Measurements from ENCODE around the gene CARD19.

The CARD19 gene

DNA sequence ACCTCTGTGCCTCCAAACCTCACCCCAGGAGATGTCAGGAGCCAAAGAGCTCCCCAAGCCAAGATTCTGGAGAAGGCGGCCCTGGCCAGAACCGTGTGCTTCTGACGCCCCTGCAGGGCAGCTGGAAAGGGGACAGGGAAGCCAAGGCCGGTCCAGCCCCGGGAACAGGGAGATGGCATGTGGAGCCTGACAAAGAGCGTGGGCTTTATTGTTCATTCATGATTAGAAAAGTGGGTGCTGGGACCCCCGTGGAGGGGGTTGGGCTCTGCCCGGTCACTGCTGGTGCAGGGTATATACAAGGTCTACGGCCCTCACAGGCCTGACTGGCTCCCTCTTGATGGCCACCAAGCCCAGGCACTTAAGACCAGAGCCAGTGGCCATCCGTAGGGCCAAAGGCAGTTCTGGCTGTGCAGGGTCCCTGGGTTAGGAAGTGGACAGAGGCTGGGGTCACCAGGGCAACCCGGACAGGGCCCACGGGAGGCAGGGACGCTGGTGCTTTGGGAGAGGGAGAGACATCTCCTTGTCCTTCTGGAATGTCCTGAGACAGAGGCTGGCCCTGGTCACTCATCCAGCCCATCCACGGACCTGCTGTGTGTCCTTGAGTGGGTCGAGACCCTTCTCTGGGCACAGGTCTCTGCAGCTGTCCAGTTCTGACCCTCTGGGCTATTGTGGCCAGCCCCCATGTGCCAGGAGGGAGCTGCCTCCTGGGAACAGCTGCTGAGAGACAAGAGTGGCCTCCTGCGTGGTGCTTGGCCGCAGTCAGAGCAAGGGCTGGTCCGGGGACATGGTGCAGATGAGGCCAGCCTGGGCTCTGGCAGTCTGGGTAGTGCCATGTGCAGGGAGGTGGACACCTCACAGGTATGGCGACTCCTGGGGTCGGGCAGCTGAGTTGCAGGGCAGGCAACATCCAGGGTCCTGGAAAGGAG, 25.6 kb downstream of the CARD19 start:
- DNase-seq, result no peak

GRCh38 chr9:93122721-93123221, 26.8 kb downstream of the CARD19 start:
- no peak for DNase-seq

- no peak for DNase-seq
These were observed 27.7 kb downstream of the CARD19 start for GRCh38 chr9:93123561-93124283.

DNA sequence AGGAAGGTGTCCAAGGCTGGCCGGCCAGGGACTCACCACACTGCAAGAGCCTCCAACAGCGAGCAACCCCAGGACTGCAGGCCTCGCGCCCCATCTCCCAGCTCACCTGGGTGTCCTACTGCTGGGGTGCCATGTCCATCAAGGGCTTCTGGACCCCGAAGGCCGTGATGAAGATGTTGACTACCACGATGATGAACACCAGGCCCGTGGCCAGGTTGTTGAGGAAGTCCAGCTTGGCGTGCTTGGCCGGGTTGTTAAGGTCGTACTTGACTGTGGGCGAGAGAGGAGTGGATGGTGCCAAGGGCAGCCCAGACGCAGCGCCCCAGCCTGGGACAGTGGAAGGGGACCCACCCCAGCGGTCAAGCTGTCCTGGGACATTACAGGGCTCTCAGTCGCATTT, 28.8 kb downstream of the CARD19 start:
- DNase-seq, result no peak

DNA sequence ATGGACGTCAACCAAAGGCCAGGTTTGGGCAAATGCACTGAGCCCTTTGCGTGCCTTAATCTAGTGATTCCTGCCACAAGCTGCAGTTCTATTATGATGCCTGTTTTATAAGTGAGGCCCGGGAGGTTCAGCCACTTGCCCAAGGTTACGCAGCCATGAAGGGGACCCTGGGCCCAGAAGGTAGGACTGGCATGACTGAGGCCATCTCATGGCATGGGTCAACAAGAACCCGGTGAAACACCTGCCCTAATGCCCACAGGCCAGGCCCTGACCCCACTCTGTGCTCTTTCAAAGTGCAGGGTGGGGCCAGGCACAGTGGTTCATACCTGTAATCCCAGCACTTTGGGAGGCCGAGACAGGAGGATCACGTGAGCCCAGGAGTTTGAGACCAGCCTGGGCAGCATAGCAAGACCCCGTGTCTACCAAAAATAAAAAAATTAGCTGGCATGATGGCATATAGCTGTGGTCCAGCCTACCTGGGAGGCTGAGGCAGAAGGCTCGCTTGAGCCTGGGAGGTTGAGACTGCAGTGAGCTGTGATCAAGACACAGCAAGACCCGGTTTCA, 29.4 kb downstream of the CARD19 start:
- no peak for DNase-seq

- DNase-seq, result peak in 2 of 4 experiments; percentile 23 to 34
These were observed 30.2 kb downstream of the CARD19 start for GRCh38 chr9:93126151-93126781.

DNA sequence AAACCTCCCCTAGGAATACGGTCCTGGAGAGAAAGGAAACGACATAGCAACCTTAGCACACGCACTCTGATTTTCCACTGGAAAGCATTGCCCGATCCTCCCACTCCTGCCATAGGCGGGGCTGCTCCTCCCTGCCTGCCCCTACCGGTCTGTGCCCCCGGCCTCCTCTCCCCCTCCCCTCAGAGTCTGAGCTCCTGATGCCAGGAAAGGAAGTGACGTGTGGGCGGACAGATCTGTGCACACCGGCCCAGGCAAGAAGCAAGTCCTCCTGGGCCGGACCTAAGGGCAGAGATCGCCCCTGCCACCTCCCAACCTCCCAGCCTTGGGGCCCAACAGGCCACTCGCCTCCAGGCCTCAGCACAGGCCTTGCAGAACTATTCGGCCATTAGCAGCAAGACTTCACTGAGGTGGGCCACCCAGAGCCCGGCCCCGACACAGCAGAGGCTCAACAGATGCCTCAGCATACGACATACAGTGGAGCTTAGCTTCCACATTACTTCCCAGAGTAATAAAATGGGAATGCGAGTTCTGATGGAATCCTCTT, 30.9 kb downstream of the CARD19 start:
- no peak for DNase-seq

DNA sequence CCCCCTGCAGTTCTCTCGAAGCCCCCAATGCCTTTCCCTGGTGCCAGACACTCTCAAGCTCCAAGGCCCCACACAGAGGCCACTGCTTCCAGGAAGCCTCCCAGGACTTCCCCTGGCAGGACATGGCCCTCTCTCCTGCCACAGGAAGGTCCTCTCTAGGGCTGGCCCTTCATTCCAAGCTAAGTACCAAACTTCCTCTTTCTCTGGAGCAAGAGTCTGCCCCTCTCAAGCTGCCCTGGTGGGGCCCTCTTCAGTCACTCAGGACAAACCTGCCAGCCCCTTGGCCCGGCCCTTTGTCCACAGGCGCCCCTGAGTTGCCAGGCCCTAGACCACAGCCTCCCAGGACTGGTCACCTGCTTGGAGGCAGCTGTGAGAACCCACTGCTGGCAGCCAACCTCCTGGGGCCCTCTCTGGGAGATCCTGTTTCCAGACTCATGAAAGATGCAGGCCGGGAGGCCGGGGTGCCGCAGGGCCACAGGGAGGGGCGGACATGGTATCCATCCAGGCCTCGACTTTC, 31.4 kb downstream of the CARD19 start:
- DNase-seq, result no peak

- DNase-seq, result no peak
These were observed 32.1 kb downstream of the CARD19 start for GRCh38 chr9:93128011-93128714.

DNA sequence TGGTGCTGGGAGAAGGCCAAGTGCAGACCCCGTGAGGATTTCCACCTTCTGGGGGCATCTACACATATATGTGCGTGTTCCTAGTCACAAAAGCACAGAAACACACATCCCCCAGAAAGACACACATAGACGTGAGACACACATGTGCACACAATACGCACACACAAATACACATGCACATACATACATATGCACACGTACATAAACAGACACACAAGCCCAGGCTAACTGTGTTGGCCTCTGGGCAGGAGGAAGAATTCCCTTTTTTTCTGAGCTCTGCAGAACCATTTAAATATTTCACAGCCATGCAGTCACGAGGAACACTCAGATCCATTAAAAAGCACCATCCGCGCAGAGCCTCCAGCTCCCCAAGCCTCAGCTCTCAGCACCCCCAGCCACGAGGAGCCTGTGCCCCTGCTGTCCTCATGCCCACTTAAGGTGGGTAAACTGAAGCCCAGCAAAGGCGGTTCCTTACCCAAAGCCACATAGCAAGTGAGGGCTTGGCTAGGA, 32.8 kb downstream of the CARD19 start:
- no peak for DNase-seq

DNA sequence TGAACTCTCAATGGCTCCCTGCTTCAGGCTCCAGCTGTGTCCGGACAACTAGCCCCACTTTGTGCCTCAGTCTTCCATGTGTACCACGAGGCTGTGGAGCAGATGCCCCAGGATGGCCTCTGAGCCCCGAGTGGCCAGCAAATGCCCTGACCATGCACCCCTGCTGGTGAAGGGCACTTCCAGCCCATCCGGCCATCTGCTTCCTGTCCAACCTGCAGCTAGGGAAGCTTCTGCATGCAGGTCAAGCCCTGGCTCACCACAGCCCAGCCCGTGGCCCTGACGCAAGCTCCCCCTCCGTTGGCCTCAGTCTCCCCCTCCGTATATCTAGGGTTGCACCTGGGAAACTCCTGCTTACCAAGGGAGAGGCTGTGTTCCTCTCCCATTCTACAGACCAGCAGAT, 33.3 kb downstream of the CARD19 start:
- DNase-seq, result no peak

- DNase-seq, result no peak
These were observed 33.9 kb downstream of the CARD19 start for GRCh38 chr9:93129691-93130500.

GRCh38 chr9:93130861-93131481, 35.0 kb downstream of the CARD19 start:
- DNase-seq, result no peak

DNA sequence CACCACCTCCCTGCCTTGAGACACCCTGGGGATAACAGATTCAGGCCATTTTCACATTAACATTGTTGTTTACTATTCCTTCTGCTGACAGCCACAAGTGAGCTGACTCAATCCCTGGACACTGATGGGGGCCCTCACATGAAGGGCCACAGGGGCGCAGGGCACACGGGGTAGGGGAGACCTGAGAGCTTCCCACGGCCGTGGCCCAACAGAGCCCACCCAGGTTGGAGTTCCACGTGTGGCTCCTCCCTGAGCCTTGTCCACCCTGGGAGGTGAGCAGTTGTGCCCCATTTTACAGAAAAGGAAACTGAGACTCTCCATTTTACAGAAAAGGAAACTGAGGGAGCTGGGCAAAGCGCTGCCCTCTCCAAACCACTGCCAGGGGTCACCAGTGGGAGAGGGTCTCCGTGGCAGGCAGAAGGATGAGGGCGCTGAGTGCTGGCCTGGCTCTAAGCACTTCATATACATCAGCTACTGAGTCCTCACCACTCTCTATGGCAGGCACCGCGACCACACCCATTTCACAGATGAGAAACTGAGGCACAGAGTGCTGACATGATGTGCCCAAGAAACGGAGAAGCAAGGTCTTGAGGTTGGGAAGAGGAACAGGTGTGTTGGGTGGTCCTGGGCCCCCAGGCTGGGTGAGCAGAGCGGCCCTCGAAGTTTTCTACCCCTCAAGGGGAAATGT, 35.7 kb downstream of the CARD19 start:
- DNase-seq, result no peak

- DNase-seq, result no peak
These were observed 36.4 kb downstream of the CARD19 start for GRCh38 chr9:93132287-93132927.

DNA sequence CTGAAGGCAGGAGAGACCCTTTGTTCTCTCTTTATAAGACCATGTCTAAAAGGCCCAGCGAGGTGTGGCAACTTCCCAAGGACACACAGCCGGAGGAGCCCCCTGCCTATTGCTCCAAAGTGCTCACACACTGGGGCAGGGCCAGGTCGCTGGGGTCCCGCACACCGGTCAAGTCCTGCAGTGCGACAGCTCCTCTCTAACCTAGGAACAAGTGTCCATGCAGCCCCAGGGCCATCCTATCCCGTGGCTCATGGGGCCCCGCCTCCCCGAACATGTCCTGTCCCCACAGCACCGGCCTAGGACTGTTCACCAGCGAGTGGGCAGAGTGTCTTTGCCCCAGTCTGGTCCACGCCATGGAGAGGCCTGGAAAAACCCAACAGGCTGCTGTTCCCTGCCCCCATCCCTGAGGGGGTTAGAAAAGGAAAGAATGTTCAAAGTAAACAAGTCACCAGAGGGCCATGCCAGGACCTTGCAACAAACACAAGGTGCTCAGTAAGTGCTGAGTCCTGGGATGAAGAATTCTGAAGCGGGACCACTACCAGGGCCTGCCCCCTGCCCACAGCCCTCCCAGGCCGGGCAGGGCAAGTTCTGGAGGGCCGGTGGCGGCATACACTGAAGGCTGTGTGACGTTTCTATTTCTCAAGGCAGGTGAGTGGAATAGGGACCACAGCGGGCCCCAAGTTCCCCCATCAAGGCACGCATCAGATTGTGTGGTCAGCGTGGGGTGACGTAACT, 37.1 kb downstream of the CARD19 start:
- no peak for DNase-seq

DNA sequence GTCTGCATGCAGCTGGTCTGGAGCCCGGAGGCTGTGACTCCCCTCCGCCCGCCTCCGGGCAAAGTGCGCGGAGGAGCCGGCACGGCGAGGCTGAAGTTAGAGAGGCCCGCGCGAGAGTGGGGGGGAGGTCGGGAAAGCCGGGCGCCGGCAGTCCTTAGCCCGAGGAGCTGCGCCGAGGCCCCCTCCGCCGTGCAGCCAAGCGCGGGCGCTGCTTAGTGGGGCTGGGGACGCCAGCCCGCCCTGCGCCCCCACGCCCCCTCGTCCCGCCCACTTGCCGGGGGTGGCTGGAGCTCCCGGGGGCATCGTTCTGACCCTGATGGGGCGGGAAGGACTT, 37.6 kb downstream of the CARD19 start:
- DNase-seq, result peak in 1 of 4 experiments; percentile 26

DNA sequence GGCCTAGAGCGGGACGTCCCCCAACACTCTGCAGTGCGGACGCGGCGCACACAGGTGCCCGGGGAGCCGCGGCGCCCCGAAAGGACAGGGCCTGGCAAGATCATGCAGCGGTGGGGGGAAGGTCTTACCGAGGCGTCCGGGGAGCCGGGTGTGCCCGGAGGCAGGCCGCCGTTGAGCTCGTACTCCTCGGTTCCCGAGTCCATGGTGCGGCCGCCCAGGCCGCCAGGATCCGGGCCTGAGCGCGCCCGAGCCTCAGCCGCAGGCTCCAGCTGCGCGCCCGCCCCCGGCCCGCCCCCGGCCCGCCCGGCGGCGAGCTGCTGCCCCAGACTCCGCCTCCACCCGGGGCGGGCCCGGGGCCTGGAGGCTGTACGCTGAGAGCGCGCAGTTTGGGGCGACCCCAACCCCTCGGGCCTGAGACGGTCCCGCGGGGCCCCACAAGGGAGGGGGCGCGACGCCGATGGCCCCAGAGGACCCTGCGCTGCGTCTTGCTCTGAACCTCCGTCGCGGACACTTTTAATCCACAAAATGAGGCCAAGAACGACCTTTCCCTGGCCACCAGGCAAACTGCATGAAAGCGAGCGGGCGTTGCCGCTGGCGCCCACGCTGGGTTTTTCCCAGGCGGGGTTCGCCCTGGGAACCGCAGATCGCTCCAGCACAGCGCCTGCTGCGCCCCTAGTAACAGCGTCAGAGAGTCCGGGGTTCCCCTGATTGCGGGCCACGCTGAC, 38.2 kb downstream of the CARD19 start, which contains the start of gene NINJ1:
Gene NINJ1, minus strand, starts transcription at position 237 of the 725 bp plus-strand sequence. Its CDS starts 34 bp downstream, at position 203.
- peak; percentile 37 to 69 (median 52) for DNase-seq

Measured in activated naive CD4-positive, alpha-beta T cell (primary cell).